GM12878 (cell line): Measurements from ENCODE around the gene WDR76. TPM values are rescaled to one million over a fixed set of nuclear protein-coding genes. Genes with fewer than 3 reads are reported as not detected.

Source experiments
- ATAC-seq: fragments of 200-7000 bp; cut with Tn5 transposase; 3 replicates; pipeline ENCODE4 v1.9.1; 2020; ENCODE audit warnings: mild to moderate bottlenecking, moderate library complexity
- BruUV-seq: library from RNA; stranded (reverse); fragments of 400-500 nt; replicated peaks from 2 replicates; lab custom pipeline; 2021; lab: Mats Ljungman, UMichigan
- CTCF ChIA-PET: fragments of 300-600 bp; sonication (Branson Sonifier 250); formaldehyde crosslinking; extraction: SDS; loops from one replicate; lab custom pipeline; 2021; ENCODE audit warnings: inconsistent platforms; lab: Yijun Ruan, JAX
- POLR2A ChIA-PET: fragments of 350-600 bp; formaldehyde crosslinking; extraction: SDS; loops from one replicate; lab custom pipeline; 2021; ENCODE audit warnings: inconsistent platforms; lab: Charles Lee
- RAD21 ChIA-PET: fragments of 300-600 bp; sonication (Branson Sonifier 250); formaldehyde crosslinking; loops from one replicate; lab custom pipeline; 2023; ENCODE audit warnings: antibody characterized with exemption; ENCODE audit not compliant: unreplicated experiment; lab: Charles Lee
- SMC1A ChIA-PET: fragments of 300-600 bp; sonication (Branson Sonifier 250); formaldehyde crosslinking; loops from one replicate; lab custom pipeline; 2023; ENCODE audit not compliant: unreplicated experiment, uncharacterized antibody; lab: Charles Lee
- DNase-seq: peaks from one replicate; pipeline ENCODE4 v3.0.0-alpha.2; 2011; ENCODE audit warnings: low read depth, low spot score
- FAIRE-seq: peaks from 3 replicates; lab custom pipeline; 2011; peaks lifted over from hg19 to GRCh38; lab: Jason Lieb, UNC
- H2AFZ ChIP-seq: 2 replicates; pipeline ENCODE4 v1.6.0; 2011; ENCODE audit warnings: low read depth, low read length, control low read depth; ENCODE audit not compliant: control insufficient read depth
- H3K27ac ChIP-seq: 2 replicates; pipeline ENCODE4 v1.5.1; 2011; ENCODE audit warnings: control low read depth; ENCODE audit not compliant: control insufficient read depth, insufficient read depth
- H3K27me3 ChIP-seq, 2 experiments: replicated peaks in 1 of 2; 2 replicates each; pipeline versions ENCODE4 v1.6.0 to v1.6.1; 2011; ENCODE audit warnings: low read length in 1 of 2; ENCODE audit not compliant: control insufficient read depth in 2 of 2, insufficient read depth in 2 of 2
- H3K36me3 ChIP-seq, 2 experiments: 2 replicates each; pipeline ENCODE4 v1.5.1; 2011; ENCODE audit warnings: low read length in 1 of 2; ENCODE audit not compliant: control insufficient read depth in 2 of 2, insufficient read depth in 2 of 2
- H3K4me1 ChIP-seq: 2 replicates; pipeline ENCODE4 v1.6.1; 2011; ENCODE audit warnings: mild to moderate bottlenecking, low read length, moderate library complexity, mixed read lengths; ENCODE audit not compliant: control insufficient read depth, insufficient read depth
- H3K4me2 ChIP-seq: 2 replicates; pipeline ENCODE4 v1.6.0; 2011; ENCODE audit warnings: control low read depth; ENCODE audit not compliant: control insufficient read depth, insufficient read depth
- H3K4me3 ChIP-seq: fragments of 200-600 bp; sonication (generic); 2 replicates; pipeline ENCODE4 v1.5.1; 2016
- H3K79me2 ChIP-seq: 2 replicates; pipeline ENCODE4 v1.6.0; 2011; ENCODE audit warnings: low read length; ENCODE audit not compliant: control insufficient read depth, insufficient read depth
- H3K9ac ChIP-seq: 2 replicates; pipeline ENCODE4 v1.8.0; 2011; ENCODE audit warnings: low read length, control low read depth, mixed read lengths; ENCODE audit not compliant: control insufficient read depth, insufficient read depth
- H3K9me3 ChIP-seq: replicated peaks from 3 replicates; pipeline ENCODE4 v1.5.1; 2011; ENCODE audit warnings: mild to moderate bottlenecking, low read length; ENCODE audit not compliant: control insufficient read depth, insufficient read depth
- H4K20me1 ChIP-seq: 2 replicates; pipeline ENCODE4 v1.6.0; 2011; ENCODE audit not compliant: control insufficient read depth, insufficient read depth
- ASH2L ChIP-seq: fragments of 300-600, 200-600 bp; sonication (generic); IDR thresholded peaks from 2 replicates; pipeline ENCODE4 v1.6.1; 2017; ENCODE audit warnings: low read depth, mild to moderate bottlenecking, borderline replicate concordance
- CEBPB ChIP-seq, 2 experiments: fragments of 150-350 bp in 1 of 2; IDR thresholded peaks; 2 replicates each; pipeline ENCODE4 v1.6.1; 2012 to 2014; ENCODE audit warnings: low read depth in 2 of 2, low read length in 2 of 2, borderline replicate concordance in 1 of 2, inconsistent platforms in 1 of 2
- CTCF ChIP-seq, 3 experiments: IDR thresholded peaks in 2 of 3; conservative IDR thresholded peaks in 1 of 3; 2 replicates each; pipeline ENCODE4 v1.5.1; 2011; ENCODE audit warnings: low read depth in 3 of 3, low read length in 3 of 3, mild to moderate bottlenecking in 3 of 3, control low read depth in 2 of 3, moderate library complexity in 2 of 3, inconsistent platforms in 1 of 3, mixed read lengths in 1 of 3; ENCODE audit not compliant: control insufficient read depth in 2 of 3, insufficient read depth in 1 of 3; ENCODE audit errors: extremely low read depth in 1 of 3
- CUX1 ChIP-seq: IDR thresholded peaks from 2 replicates; pipeline ENCODE4 v1.6.1; 2012; ENCODE audit warnings: improper control_type of control experiment, low read depth, low read length; ENCODE audit not compliant: insufficient replicate concordance
- IKZF2 ChIP-seq, 2 experiments: fragments of 450-650 bp; IDR thresholded peaks; 2 replicates each; pipeline ENCODE4 v1.6.1; 2017; ENCODE audit warnings: mild to moderate bottlenecking in 2 of 2, moderate library complexity in 2 of 2
- MXI1 ChIP-seq: fragments of 150-350 bp; IDR thresholded peaks from 2 replicates; pipeline ENCODE4 v1.6.1; 2011; ENCODE audit warnings: low read depth, mild to moderate bottlenecking, inconsistent platforms, low read length, improper control_type of control experiment
- PBX3 ChIP-seq: IDR thresholded peaks from 2 replicates; pipeline ENCODE4 v1.6.1; 2011; ENCODE audit warnings: mild to moderate bottlenecking, low read depth, low read length, moderate library complexity; ENCODE audit not compliant: insufficient replicate concordance
- POLR2AphosphoS5 ChIP-seq: IDR thresholded peaks from 2 replicates; pipeline ENCODE4 v1.6.1; 2011; ENCODE audit warnings: mild to moderate bottlenecking, low read length, inconsistent platforms
- RELA ChIP-seq: fragments of 450-650 bp; IDR thresholded peaks from 2 replicates; pipeline ENCODE4 v1.8.0; 2014; ENCODE audit warnings: borderline replicate concordance; ENCODE audit not compliant: partially characterized antibody
- STAT3 ChIP-seq: IDR thresholded peaks from 2 replicates; pipeline ENCODE4 v1.6.1; 2011; ENCODE audit warnings: low read depth, low read length, improper control_type of control experiment
- ZNF24 ChIP-seq: fragments of 450-650 bp; IDR thresholded peaks from 2 replicates; pipeline ENCODE4 v1.6.1; 2017; ENCODE audit warnings: antibody characterized with exemption, mild to moderate bottlenecking
- ZNF274 ChIP-seq: IDR thresholded peaks from one replicate; pipeline ENCODE4 v1.8.0; 2011; ENCODE audit not compliant: insufficient read length, insufficient read depth
- ZNF384 ChIP-seq: IDR thresholded peaks from 2 replicates; pipeline ENCODE4 v1.6.1; 2012; ENCODE audit warnings: low read depth, mild to moderate bottlenecking, low read length, improper control_type of control experiment, borderline replicate concordance
- ZZZ3 ChIP-seq: IDR thresholded peaks from 2 replicates; pipeline ENCODE4 v1.6.1; 2011; ENCODE audit warnings: low read depth; ENCODE audit not compliant: control insufficient read depth, insufficient read length
- WGBS: methylation state at CpG from one replicate; pipeline ENCODE4 v1.1.6; 2016; ENCODE audit warnings: low lambda C conversion rate; ENCODE audit not compliant: insufficient replicate concordance, insufficient coverage; ENCODE audit errors: missing lambda C conversion rate; 5-methylcytosine and 5-hydroxymethylcytosine counted together
- in situ Hi-C: fragments of 300-500 bp; cut with MboI; formaldehyde crosslinking; loops from 9 replicates; pipeline ENCODE4 v1.14.3; 2018; ENCODE audit warnings: mixed read lengths
- intact Hi-C: fragments of 100-400 bp; cut with micrococcal nuclease; formaldehyde crosslinking; loops from one replicate; pipeline ENCODE4 v1.14.2; 2022; ENCODE audit not compliant: unreplicated experiment
- polyA plus RNA-seq, 11 experiments: library from polyadenylated mRNA; depleted of rRNA in 4 of 11; unstranded in 6 of 11; stranded (reverse) in 5 of 11; fragments of >200 nt; fragmentation: Nextera tagmentation in 4 of 11; fragmentation: Illumina TruSeq in 1 of 11; extraction: Ambion mirVana in 4 of 11; extraction: Trizol in 1 of 11; gene quantifications; 1 replicate in 1 of 11; 2 replicates in 10 of 11; pipeline versions ENCODE4 v1.2.1 to v1.2.3, GENCODE V29; 2011 to 2016; ENCODE audit warnings: inconsistent platforms in 2 of 11, missing spikeins in 2 of 11, low read depth in 1 of 11
- total RNA-seq, 4 experiments: library from RNA; depleted of rRNA in 3 of 4; stranded (reverse); fragments of >200 nt in 3 of 4; fragmentation: Illumina TruSeq in 1 of 4; extraction: Trizol in 1 of 4; gene quantifications; 2 replicates each; pipeline versions ENCODE4 v1.2.1 to v1.2.3, GENCODE V29; 2013 to 2021

WDR76 gene
- total and polyA plus RNA-seq, 10 of the 15 experiments (the other 5 are each of a cell fraction or from before 2014, with no cell fraction given) = 8.0 to 59.7 (median 34.5) TPM

GRCh38 chr15:43876872-43877271 is 50.1 kb downstream of the WDR76 start (continued):
- TF ChIP-seq CUX1 (no peak), IKZF2 (IDR thresholded peaks at IDR 0.05) (no peak), ZZZ3 (no peak)
- TF ChIP-seq, all 136 proteins: peak for 0

GRCh38 chr15:43877371-43877770 is 50.6 kb downstream of the WDR76 start:
- 98% methylated on average over 4 of the region's 4 CpGs for WGBS
- Histone ChIP-seq H3K4me2 (no peak overlapping the region), H4K20me1 (no peaks in the 10 kb centered on the region), H3K9ac (no peak overlapping the region), H3K27me3 (no peaks in the 10 kb centered on the region), H3K36me3 (peaks cover 9 to 12% of the 10 kb centered on the region in 2 experiments), H3K79me2 (no peaks in the 10 kb centered on the region), H3K4me3 (no peak overlapping the region), H3K27ac (no peak overlapping the region), H2AFZ (no peak overlapping the region), H3K9me3 (no peaks in the 10 kb centered on the region), H3K4me1 (no peaks in the 10 kb centered on the region)
- FAIRE-seq (no peak), DNase-seq (no peak), ATAC-seq (no peak)
- RAD21 ChIA-PET = interaction anchor here (0.5 kb wide), 1 partner anchor 1087 kb away, joined by 4 read pairs; no protein-coding TSS in a partner anchor
- TF ChIP-seq CEBPB (IDR thresholded peaks at IDR 0.05; ENCODE audit: borderline replicate concordance in 1 of 2, low read depth in 2 of 2, low read length in 2 of 2) = no peak
- TF ChIP-seq ASH2L = no peak
- no peak for TF ChIP-seq CTCF (IDR thresholded peaks at IDR 0.05 in 2 of 3, conservative IDR thresholded peaks at IDR 0.05 in 1 of 3; ENCODE audit: control insufficient read depth in 2 of 3, extremely low read depth in 1 of 3, insufficient read depth in 1 of 3, low read depth in 3 of 3, low read length in 3 of 3)
- TF ChIP-seq PBX3 = no peak
- TF ChIP-seq ZNF384 = no peak
- no peak for TF ChIP-seq MXI1
- no peak for TF ChIP-seq RELA
- TF ChIP-seq ZNF24 = no peak
- TF ChIP-seq ZNF274 = no peak
- no peak for TF ChIP-seq POLR2AphosphoS5
- no peak for TF ChIP-seq STAT3
- POLR2A ChIA-PET = interaction anchor here (0.9 kb wide), 1 partner anchor 8 kb away, joined by 3 read pairs; no protein-coding TSS in a partner anchor
- CTCF ChIA-PET = interaction anchor here (1.4 to 1.5 kb wide), 2 partner anchors 27 to 189 kb away, joined by 3 read pairs; no protein-coding TSS in a partner anchor
- intact Hi-C loops = no loop called here
- in situ Hi-C loops = no loop called here
- BruUV-seq = no TSS peak
- SMC1A ChIA-PET = interaction anchor here (1.0 to 1.3 kb wide), 2 partner anchors 49 to 343 kb away, joined by 3 to 4 read pairs; no protein-coding TSS in a partner anchor
